Astrocyte (in vitro differentiated cells and primary cell): ENCODE data around the gene VBP1.

ENCODE experiments used
- EZH2 ChIP-seq: IDR thresholded peaks from 2 replicates; pipeline ENCODE4 v1.6.1; 2012; ENCODE audit warnings: mild to moderate bottlenecking, low read length, inconsistent platforms; ENCODE audit not compliant: insufficient read depth
- TF ChIP-seq, protein P1 (sequence below): IDR thresholded peaks from 2 replicates; pipeline ENCODE4 v1.5.1; 2011; ENCODE audit warnings: low read depth, mild to moderate bottlenecking, inconsistent platforms, low read length, moderate library complexity; ENCODE audit not compliant: insufficient read depth

DNA sequence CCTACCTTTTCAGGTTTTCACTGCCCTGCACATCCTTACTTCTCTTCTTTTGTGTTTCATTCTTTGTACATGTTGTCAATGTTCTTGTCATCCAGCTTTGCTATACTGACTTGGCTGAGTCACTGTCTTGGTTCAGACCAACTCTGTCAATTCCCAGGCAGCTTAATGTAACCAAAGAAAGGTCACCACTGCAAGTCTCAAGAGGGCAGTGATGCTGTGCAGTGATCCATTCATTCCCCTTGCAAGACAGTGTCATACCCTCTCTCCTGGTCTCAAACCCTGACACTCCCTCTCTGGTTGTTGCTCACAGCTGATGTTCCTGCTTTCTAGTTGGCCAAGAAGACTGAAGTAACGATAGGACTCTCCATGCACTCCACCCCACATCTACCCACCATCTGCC, 30.5 kb downstream of the VBP1 start:
- TF ChIP-seq, protein P1, sequence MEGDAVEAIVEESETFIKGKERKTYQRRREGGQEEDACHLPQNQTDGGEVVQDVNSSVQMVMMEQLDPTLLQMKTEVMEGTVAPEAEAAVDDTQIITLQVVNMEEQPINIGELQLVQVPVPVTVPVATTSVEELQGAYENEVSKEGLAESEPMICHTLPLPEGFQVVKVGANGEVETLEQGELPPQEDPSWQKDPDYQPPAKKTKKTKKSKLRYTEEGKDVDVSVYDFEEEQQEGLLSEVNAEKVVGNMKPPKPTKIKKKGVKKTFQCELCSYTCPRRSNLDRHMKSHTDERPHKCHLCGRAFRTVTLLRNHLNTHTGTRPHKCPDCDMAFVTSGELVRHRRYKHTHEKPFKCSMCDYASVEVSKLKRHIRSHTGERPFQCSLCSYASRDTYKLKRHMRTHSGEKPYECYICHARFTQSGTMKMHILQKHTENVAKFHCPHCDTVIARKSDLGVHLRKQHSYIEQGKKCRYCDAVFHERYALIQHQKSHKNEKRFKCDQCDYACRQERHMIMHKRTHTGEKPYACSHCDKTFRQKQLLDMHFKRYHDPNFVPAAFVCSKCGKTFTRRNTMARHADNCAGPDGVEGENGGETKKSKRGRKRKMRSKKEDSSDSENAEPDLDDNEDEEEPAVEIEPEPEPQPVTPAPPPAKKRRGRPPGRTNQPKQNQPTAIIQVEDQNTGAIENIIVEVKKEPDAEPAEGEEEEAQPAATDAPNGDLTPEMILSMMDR, result no peak
- no peak for TF ChIP-seq EZH2
